ENCODE results near the gene ATP10A. TPM values are rescaled to one million over a fixed set of nuclear protein-coding genes. Genes with fewer than 3 reads are reported as not detected.

Gene ATP10A
- polyA plus RNA-seq, 1 experiment = 3.5 TPM

DNA sequence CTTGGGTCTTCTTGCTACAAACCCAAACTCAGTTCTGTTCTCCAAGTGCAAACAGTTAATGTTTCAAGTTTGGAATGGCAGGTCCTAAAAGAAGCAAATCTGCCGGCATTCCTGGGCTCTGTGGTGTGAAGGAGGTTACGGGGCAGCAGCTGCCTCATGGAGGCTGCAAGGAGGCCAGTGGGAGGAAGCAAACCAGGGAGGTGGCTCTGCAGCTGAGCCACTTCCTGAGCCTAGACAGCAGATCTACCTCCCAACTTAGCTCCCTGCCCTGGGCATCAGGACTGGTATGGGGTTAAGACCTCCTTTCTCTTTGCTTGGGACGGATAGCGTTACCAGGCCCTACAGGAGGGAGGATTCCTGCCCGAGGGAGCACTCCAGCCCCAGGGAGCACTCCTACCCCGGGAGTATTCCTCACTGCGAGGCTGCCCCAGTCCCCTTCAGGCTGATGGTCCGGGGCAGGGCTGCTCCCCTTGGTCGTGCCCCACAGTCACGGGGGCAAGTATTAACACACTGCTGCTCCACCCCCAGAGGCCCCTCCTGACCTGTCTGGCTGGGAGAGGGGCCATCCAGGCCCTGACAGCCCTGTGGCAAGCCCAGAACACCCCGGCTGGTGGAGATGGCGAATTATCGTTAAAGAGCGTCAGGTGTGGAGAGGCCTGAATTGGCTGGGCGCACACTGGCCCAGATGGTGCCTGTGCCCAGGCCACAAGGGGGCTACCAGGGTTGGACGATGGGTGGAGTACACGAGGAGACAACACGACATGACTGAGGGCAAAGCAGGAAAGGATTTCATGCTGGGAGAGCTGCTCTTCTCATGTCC lies 129.9 kb downstream of the ATP10A start:
- POLR2A ChIA-PET = no interaction called here

GRCh38 chr15:25732191-25732590 lies 130.9 kb downstream of the ATP10A start:
- ChIA-PET POLR2A (no interaction called here), CTCF (no interaction called here)
- TF ChIP-seq, protein P1, sequence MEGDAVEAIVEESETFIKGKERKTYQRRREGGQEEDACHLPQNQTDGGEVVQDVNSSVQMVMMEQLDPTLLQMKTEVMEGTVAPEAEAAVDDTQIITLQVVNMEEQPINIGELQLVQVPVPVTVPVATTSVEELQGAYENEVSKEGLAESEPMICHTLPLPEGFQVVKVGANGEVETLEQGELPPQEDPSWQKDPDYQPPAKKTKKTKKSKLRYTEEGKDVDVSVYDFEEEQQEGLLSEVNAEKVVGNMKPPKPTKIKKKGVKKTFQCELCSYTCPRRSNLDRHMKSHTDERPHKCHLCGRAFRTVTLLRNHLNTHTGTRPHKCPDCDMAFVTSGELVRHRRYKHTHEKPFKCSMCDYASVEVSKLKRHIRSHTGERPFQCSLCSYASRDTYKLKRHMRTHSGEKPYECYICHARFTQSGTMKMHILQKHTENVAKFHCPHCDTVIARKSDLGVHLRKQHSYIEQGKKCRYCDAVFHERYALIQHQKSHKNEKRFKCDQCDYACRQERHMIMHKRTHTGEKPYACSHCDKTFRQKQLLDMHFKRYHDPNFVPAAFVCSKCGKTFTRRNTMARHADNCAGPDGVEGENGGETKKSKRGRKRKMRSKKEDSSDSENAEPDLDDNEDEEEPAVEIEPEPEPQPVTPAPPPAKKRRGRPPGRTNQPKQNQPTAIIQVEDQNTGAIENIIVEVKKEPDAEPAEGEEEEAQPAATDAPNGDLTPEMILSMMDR (IDR thresholded peaks at IDR 0.05; ENCODE audit: low read depth, low read length) = no peak
- Histone ChIP-seq H3K27me3 (ENCODE audit: control insufficient read depth, insufficient read depth, low read length) (no peaks in the 10 kb centered on the region), H3K4me3 (ENCODE audit: low read depth, low read length) (no peak overlapping the region), H3K9me3 (ENCODE audit: control insufficient read depth, insufficient read depth, low read length) (peaks cover 1% of the 10 kb centered on the region; the same call in 1 of the 2 replicates), H3K27ac (ENCODE audit: low read depth, low read length) (no peak overlapping the region)
- DNase-seq (ENCODE audit: low read depth, low spot score) = no peak

More for the DNA sequence above, 129.9 kb downstream of the ATP10A start:
- H3K9me3 ChIP-seq (ENCODE audit: control insufficient read depth, insufficient read depth, low read length) = no peaks in the 10 kb centered on the region; the same call in 1 of the 2 replicates
- CTCF ChIA-PET = no interaction called here
- H3K27ac ChIP-seq (ENCODE audit: low read depth, low read length) = no peak overlapping the region
- H3K4me3 ChIP-seq (ENCODE audit: low read depth, low read length) = no peak overlapping the region
- DNase-seq (ENCODE audit: low read depth, low spot score) = no peak
- no peaks in the 10 kb centered on the region for H3K27me3 ChIP-seq (ENCODE audit: control insufficient read depth, insufficient read depth, low read length)
- TF ChIP-seq, protein P1 (IDR thresholded peaks at IDR 0.05; ENCODE audit: low read depth, low read length) = no peak

- Histone ChIP-seq H3K4me3 (ENCODE audit: low read depth, low read length) (no peak overlapping the region), H3K9me3 (ENCODE audit: control insufficient read depth, insufficient read depth, low read length) (peaks cover 5% of the 10 kb centered on the region; the same call in 1 of the 2 replicates), H3K27me3 (ENCODE audit: control insufficient read depth, insufficient read depth, low read length) (no peaks in the 10 kb centered on the region), H3K27ac (ENCODE audit: low read depth, low read length) (no peak overlapping the region)
- POLR2A ChIA-PET = no interaction called here
- CTCF ChIA-PET = no interaction called here
- TF ChIP-seq, protein P1 (IDR thresholded peaks at IDR 0.05; ENCODE audit: low read depth, low read length) = no peak
- DNase-seq (ENCODE audit: low read depth, low spot score) = no peak
Measured at GRCh38 chr15:25731411-25731810, 131.7 kb downstream of the ATP10A start.

DNA sequence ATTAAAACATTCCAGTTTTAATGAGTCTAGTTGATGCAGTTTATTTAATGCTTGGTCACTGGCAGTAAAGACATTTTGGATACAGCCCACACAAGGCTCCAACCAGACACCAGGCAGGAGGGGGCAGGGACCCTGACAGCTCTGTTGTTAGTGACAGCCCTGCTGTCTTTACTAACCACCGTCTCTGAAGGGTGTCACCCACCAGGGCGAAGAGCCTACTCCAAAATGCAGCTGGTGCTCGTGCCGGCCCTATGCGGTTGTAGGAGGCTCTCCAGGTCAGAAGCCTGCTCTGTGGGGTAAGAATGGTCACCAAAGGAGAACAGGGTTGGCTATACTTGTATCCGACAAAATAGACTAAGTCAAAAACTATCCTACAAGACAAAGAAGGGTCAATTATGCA lies 132.2 kb downstream of the ATP10A start:
- Histone ChIP-seq H3K27me3 (ENCODE audit: control insufficient read depth, insufficient read depth, low read length) (no peaks in the 10 kb centered on the region), H3K4me3 (ENCODE audit: low read depth, low read length) (no peak overlapping the region), H3K9me3 (ENCODE audit: control insufficient read depth, insufficient read depth, low read length) (peaks cover 5% of the 10 kb centered on the region; the same call in 1 of the 2 replicates), H3K27ac (ENCODE audit: low read depth, low read length) (no peak overlapping the region)
- TF ChIP-seq, protein P1 (IDR thresholded peaks at IDR 0.05; ENCODE audit: low read depth, low read length) = no peak
- DNase-seq (ENCODE audit: low read depth, low spot score) = no peak
- ChIA-PET POLR2A (no interaction called here), CTCF (no interaction called here)

GRCh38 chr15:25728816-25729215 lies 134.3 kb downstream of the ATP10A start:
- TF ChIP-seq, protein P1 (IDR thresholded peaks at IDR 0.05; ENCODE audit: low read depth, low read length) = no peak
- Histone ChIP-seq H3K9me3 (ENCODE audit: control insufficient read depth, insufficient read depth, low read length) (peaks cover 5% of the 10 kb centered on the region; the same call in 1 of the 2 replicates), H3K4me3 (ENCODE audit: low read depth, low read length) (no peak overlapping the region), H3K27ac (ENCODE audit: low read depth, low read length) (no peak overlapping the region), H3K27me3 (ENCODE audit: control insufficient read depth, insufficient read depth, low read length) (no peaks in the 10 kb centered on the region)
- DNase-seq (ENCODE audit: low read depth, low spot score) = no peak
- POLR2A ChIA-PET = no interaction called here
- CTCF ChIA-PET = no interaction called here

All from AG04450 (cell line).